GM12892 (cell line): Measurements from ENCODE around the gene MACROD2.

Source experiments
- POLR2A ChIP-seq: IDR thresholded peaks from 2 replicates; pipeline ENCODE4 v1.6.1; 2011; ENCODE audit warnings: low read depth, low read length, control low read depth
- POLR2AphosphoS5 ChIP-seq: IDR thresholded peaks from 2 replicates; pipeline ENCODE4 v1.6.1; 2011; ENCODE audit warnings: low read depth, low read length, control low read depth
- TAF1 ChIP-seq: IDR thresholded peaks from 2 replicates; pipeline ENCODE4 v1.6.1; 2011; ENCODE audit warnings: low read depth, mild to moderate bottlenecking, control low read depth, low read length, borderline replicate concordance

GRCh38 chr20:16003310-16003709 is 2008.0 kb downstream of the MACROD2 start:
- no peak for TF ChIP-seq TAF1
- TF ChIP-seq POLR2A: no peak
- TF ChIP-seq POLR2AphosphoS5: no peak
